B cell (primary cell): Measurements from ENCODE around the gene SRRM2. TPM values are rescaled to one million over a fixed set of nuclear protein-coding genes. Genes with fewer than 3 reads are reported as not detected.

Experiments used
- ATAC-seq: fragments of 200-7000 bp; cut with Tn5 transposase; one replicate; pipeline ENCODE4 v1.10.0; 2021; ENCODE audit warnings: low read depth, mild to moderate bottlenecking, moderate number of reproducible peaks, moderate library complexity
- CTCF ChIA-PET: fragments of 350-600 bp; sonication (Branson Sonifier 250); formaldehyde crosslinking; loops from one replicate; lab custom pipeline; 2021; ENCODE audit warnings: antibody characterized with exemption, inconsistent platforms; lab: Charles Lee
- POLR2A ChIA-PET: fragments of 350-600 bp; sonication (Branson Sonifier 250); formaldehyde crosslinking; loops from one replicate; lab custom pipeline; 2021; ENCODE audit warnings: antibody characterized with exemption; lab: Charles Lee
- DNase-seq: peaks from one replicate; pipeline ENCODE4 v3.0.0; 2013
- H2AFZ ChIP-seq: 2 replicates; pipeline ENCODE4 v1.6.1; 2012; ENCODE audit warnings: mild to moderate bottlenecking, low read depth, low read length; ENCODE audit not compliant: insufficient read depth, poor library complexity, severe bottlenecking
- H3K27ac ChIP-seq, 2 donors: 1 replicate in 1 of 2; 2 replicates in 1 of 2; pipeline ENCODE4 v1.5.1; 2012 to 2013; ENCODE audit warnings: low read length in 2 of 2, mild to moderate bottlenecking in 2 of 2, moderate library complexity in 1 of 2
- H3K27me3 ChIP-seq, 4 experiments: fragments of 200-600 bp in 1 of 4; sonication (generic) in 1 of 4; replicated peaks in 1 of 4; 1 replicate in 2 of 4; 2 replicates in 2 of 4; pipeline versions ENCODE4 v1.6.1 to v1.7.0; 2013 to 2016; ENCODE audit warnings: low read length in 3 of 4, mild to moderate bottlenecking in 2 of 4, mixed read lengths in 1 of 4, moderate library complexity in 1 of 4; ENCODE audit not compliant: insufficient read depth in 4 of 4, control insufficient read depth in 3 of 4; ENCODE audit errors: control extremely low read depth in 1 of 4
- H3K36me3 ChIP-seq, 2 experiments: replicated peaks in 1 of 2; 1 replicate in 1 of 2; 2 replicates in 1 of 2; pipeline versions ENCODE4 v1.6.1 to v1.7.1; 2013; ENCODE audit warnings: low read length in 1 of 2; ENCODE audit not compliant: insufficient read depth in 2 of 2, control insufficient read depth in 1 of 2; ENCODE audit errors: control extremely low read depth in 1 of 2, extremely low read depth in 1 of 2
- H3K4me1 ChIP-seq, 2 donors: fragments of 200-600 bp in 1 of 2; sonication (generic) in 1 of 2; 1 replicate in 1 of 2; 2 replicates in 1 of 2; pipeline versions ENCODE4 v1.5.1 to v1.6.1; 2013 to 2017; ENCODE audit warnings: low read length in 2 of 2; ENCODE audit not compliant: control insufficient read depth in 2 of 2, insufficient read depth in 2 of 2
- H3K4me2 ChIP-seq: replicated peaks from 2 replicates; pipeline ENCODE3; 2012; ENCODE audit warnings: mild to moderate bottlenecking, low read depth, low read length; ENCODE audit not compliant: poor library complexity, severe bottlenecking
- H3K4me3 ChIP-seq, 5 experiments: fragments of 200-600 bp in 1 of 5; sonication (generic) in 1 of 5; 1 replicate in 3 of 5; 2 replicates in 2 of 5; pipeline versions ENCODE4 v1.5.1 to v1.7.0; 2011 to 2016; ENCODE audit warnings: low read length in 4 of 5, mild to moderate bottlenecking in 4 of 5, low read depth in 2 of 5, control low read depth in 1 of 5, moderate library complexity in 1 of 5; ENCODE audit not compliant: insufficient read depth in 1 of 5; ENCODE audit errors: control extremely low read depth in 1 of 5, extremely low read depth in 1 of 5
- H3K79me2 ChIP-seq: fragments of 200-600 bp; sonication (generic); one replicate; pipeline ENCODE4 v1.6.0; 2016; ENCODE audit warnings: low read length; ENCODE audit not compliant: control insufficient read depth, insufficient read depth
- H3K9ac ChIP-seq: fragments of 200-600 bp; sonication (generic); 2 replicates; pipeline ENCODE4 v1.6.1; 2017; ENCODE audit warnings: mild to moderate bottlenecking, low read length, moderate library complexity
- H3K9me3 ChIP-seq, 3 donors: one replicate each; pipeline versions ENCODE4 v1.6.1 to v1.7.1; 2013; ENCODE audit warnings: low read length in 2 of 3; ENCODE audit not compliant: control insufficient read depth in 2 of 3, insufficient read depth in 1 of 3; ENCODE audit errors: control extremely low read depth in 1 of 3
- H4K20me1 ChIP-seq: 2 replicates; pipeline ENCODE4 v1.6.0; 2012; ENCODE audit warnings: mild to moderate bottlenecking, low read length; ENCODE audit not compliant: insufficient read depth, control insufficient read depth, poor library complexity, severe bottlenecking
- H3K27ac Mint-ChIP-seq: one replicate; pipeline ENCODE4 v1.8.0; 2021; ENCODE audit warnings: mixed read lengths
- H3K27me3 Mint-ChIP-seq: one replicate; pipeline ENCODE4 v1.8.0; 2021; ENCODE audit warnings: mixed read lengths
- H3K4me1 Mint-ChIP-seq: one replicate; pipeline ENCODE4 v1.8.0; 2021; ENCODE audit warnings: mixed read lengths
- H3K4me3 Mint-ChIP-seq: one replicate; pipeline ENCODE4 v1.8.0; 2021; ENCODE audit warnings: mixed read lengths
- H3K9me3 Mint-ChIP-seq: one replicate; pipeline ENCODE4 v1.8.0; 2022; ENCODE audit warnings: mixed read lengths; ENCODE audit not compliant: insufficient read depth
- EZH2 ChIP-seq: IDR thresholded peaks from 2 replicates; pipeline ENCODE4 v1.6.1; 2012; ENCODE audit warnings: borderline replicate concordance, low read depth, mild to moderate bottlenecking, moderate library complexity, low read length; ENCODE audit not compliant: insufficient read depth, poor library complexity, severe bottlenecking
- WGBS: methylation state at CpG from one replicate; pipeline ENCODE4 v1.1.5; 2013; ENCODE audit warnings: missing lambda C conversion rate; ENCODE audit not compliant: insufficient coverage; 5-methylcytosine and 5-hydroxymethylcytosine counted together
- intact Hi-C: fragments of 100-400 bp; cut with micrococcal nuclease; formaldehyde crosslinking; loops from one replicate; pipeline ENCODE4 v1.10.0; 2022
- polyA plus RNA-seq: library from polyadenylated mRNA; depleted of rRNA; stranded (reverse); fragments of >200 nt; gene quantifications from 2 replicates; pipeline ENCODE4 v1.2.3, GENCODE V29; 2012
- total RNA-seq, 2 donors: library from RNA; stranded (reverse); fragments of 120-200 nt in 1 of 2; gene quantifications; 1 replicate in 1 of 2; 2 replicates in 1 of 2; pipeline versions ENCODE4 v1.2.3 to v1.2.4, GENCODE V29; 2013 to 2022
- TF ChIP-seq, protein P1 (sequence below): fragments of 200-600 bp; IDR thresholded peaks from one replicate; pipeline ENCODE4 v1.8.0; 2022; ENCODE audit warnings: antibody characterized with exemption, mild to moderate bottlenecking

Gene SRRM2
- total and polyA plus RNA-seq, 2 donors (not counting 1 experiment from before 2014, with no cell fraction given) = 1,485 to 1,879 TPM

DNA sequence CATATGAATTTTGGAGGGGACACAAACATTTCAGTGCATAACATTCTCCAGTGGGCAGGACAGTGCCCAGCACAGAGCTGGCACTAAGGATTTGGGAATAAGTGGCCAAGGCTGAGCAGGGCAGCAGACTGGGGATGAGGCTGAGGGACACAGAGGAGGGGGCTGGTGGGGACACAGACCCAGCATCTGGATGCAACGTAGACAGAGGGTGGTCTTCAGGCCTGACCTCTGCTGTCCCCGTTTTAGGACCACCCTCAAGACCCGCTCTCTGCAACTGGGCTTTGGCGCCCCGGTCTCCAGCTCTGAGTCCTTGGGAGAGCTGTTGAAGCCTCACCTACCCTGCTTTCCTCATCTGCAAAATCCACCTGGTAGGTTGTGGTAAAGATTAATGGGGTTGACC is 38.2 kb downstream of the SRRM2 start:
- peaks cover 46% of the 10 kb centered on the region for H3K27me3 Mint-ChIP-seq
- Histone ChIP-seq H3K4me1 (peaks cover 5 to 8% of the 10 kb centered on the region in 2 donors), H4K20me1 (no peaks in the 10 kb centered on the region), H3K9me3 (peaks cover 0 to 4% (median 0%) of the 10 kb centered on the region in 3 donors), H3K36me3 (no peaks in the 10 kb centered on the region), H3K27me3 (peaks cover 0 to 46% (median 12%) of the 10 kb centered on the region in 4 experiments), H3K4me3 (no peak overlapping the region), H3K4me2 (no peak overlapping the region), H3K27ac (no peak overlapping the region), H3K79me2 (no peaks in the 10 kb centered on the region), H2AFZ (no peak overlapping the region), H3K9ac (no peak overlapping the region)
- 70% methylated on average over 3 of the region's 5 CpGs for WGBS
- no peak for ATAC-seq
- CTCF ChIA-PET = no interaction called here
- no peak overlapping the region for H3K4me3 Mint-ChIP-seq
- no peak for DNase-seq
- POLR2A ChIA-PET = no interaction called here
- no peak overlapping the region for H3K27ac Mint-ChIP-seq
- intact Hi-C loops = no loop called here
- H3K9me3 Mint-ChIP-seq = no peaks in the 10 kb centered on the region
- peaks cover 5% of the 10 kb centered on the region for H3K4me1 Mint-ChIP-seq
- TF ChIP-seq, protein P1, sequence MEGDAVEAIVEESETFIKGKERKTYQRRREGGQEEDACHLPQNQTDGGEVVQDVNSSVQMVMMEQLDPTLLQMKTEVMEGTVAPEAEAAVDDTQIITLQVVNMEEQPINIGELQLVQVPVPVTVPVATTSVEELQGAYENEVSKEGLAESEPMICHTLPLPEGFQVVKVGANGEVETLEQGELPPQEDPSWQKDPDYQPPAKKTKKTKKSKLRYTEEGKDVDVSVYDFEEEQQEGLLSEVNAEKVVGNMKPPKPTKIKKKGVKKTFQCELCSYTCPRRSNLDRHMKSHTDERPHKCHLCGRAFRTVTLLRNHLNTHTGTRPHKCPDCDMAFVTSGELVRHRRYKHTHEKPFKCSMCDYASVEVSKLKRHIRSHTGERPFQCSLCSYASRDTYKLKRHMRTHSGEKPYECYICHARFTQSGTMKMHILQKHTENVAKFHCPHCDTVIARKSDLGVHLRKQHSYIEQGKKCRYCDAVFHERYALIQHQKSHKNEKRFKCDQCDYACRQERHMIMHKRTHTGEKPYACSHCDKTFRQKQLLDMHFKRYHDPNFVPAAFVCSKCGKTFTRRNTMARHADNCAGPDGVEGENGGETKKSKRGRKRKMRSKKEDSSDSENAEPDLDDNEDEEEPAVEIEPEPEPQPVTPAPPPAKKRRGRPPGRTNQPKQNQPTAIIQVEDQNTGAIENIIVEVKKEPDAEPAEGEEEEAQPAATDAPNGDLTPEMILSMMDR = no peak
- TF ChIP-seq EZH2 = no peak

DNA sequence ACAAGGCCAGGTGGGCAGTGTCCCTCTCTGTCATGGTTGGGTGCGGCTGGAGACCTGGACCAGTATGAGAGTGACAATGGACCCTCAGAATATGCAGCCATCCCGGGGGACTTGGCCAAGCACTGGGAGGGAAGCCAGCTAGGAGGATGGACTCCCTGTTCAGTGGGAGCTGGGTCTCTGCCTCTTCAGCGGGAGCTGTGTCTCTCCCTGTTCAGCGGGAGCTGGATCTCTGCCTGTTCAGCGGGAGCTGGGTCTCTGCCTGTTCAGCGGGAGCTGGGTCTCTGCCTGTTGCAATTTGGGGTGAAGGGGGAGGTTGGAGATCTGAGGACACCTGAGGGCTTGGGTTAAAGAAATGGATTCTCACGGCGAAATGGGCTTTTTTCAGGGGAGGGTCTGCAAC is 38.7 kb downstream of the SRRM2 start:
- Histone ChIP-seq H3K9ac (no peak overlapping the region), H4K20me1 (no peaks in the 10 kb centered on the region), H3K9me3 (no peaks in the 10 kb centered on the region), H2AFZ (no peak overlapping the region), H3K4me1 (peaks cover 0 to 3% of the 10 kb centered on the region in 2 donors), H3K27me3 (peaks cover 0 to 40% (median 10%) of the 10 kb centered on the region in 4 experiments), H3K27ac (no peak overlapping the region), H3K79me2 (no peaks in the 10 kb centered on the region), H3K4me2 (no peak overlapping the region), H3K36me3 (no peaks in the 10 kb centered on the region), H3K4me3 (no peak overlapping the region)
- Mint-ChIP-seq H3K27me3 (peaks cover 47% of the 10 kb centered on the region), H3K27ac (no peak overlapping the region), H3K9me3 (no peaks in the 10 kb centered on the region), H3K4me3 (no peak overlapping the region), H3K4me1 (no peaks in the 10 kb centered on the region)
- WGBS = 87% methylated on average over 5 of the region's 8 CpGs
- DNase-seq (no peak), ATAC-seq (no peak)
- TF ChIP-seq EZH2 = no peak
- TF ChIP-seq, protein P1 = no peak
- intact Hi-C loops = no loop called here
- ChIA-PET POLR2A (no interaction called here), CTCF (no interaction called here)
